ENCODE data around the gene SSH2.

SSH2 gene

DNA sequence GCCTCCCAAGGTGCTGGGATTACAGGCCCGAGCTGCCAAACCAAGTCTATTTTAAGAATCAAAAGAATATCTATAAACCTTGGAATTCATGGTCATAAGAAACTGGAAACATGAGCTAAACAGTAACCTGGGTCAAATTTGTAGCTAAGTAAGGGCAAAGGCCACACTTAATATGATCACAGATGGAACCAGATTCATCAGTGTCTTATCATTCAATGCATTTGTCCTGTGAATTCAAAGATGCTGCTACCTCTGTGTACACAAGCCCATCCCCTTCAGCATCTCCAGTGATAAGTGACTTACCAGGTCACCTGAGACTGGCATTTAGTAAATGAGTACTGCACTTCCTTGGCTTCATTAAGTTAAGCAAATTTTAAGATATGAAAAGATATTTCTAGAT lies 108.1 kb downstream of the SSH2 start:
- TF ChIP-seq CTCF (IDR thresholded peaks at IDR 0.05) = no peak
- no peak for DNase-seq (ENCODE audit: low spot score)
- Histone ChIP-seq H3K4me3 (no peak overlapping the region), H3K27ac (no peak overlapping the region)

DNA sequence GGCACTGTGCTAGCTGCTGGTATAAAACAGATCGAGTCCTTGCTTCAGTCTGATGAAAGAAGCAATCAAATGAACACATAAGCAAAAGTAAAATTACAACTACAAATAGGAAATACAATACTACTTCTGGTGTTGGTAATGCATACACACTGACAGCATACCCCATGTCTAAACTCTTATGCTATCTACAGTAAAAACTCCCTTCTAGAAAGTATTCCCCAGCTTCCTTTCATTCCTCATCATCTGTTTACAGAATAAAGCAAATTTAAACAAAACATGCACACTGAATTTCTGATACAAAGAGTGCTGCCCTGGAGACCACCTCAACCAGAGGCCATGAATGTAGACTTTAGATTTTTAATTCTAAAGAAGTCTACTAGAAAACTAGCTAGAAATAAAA lies 109.6 kb downstream of the SSH2 start:
- Histone ChIP-seq H3K27ac (no peak overlapping the region), H3K4me3 (no peak overlapping the region)
- DNase-seq (ENCODE audit: low spot score) = no peak
- TF ChIP-seq CTCF (IDR thresholded peaks at IDR 0.05) = no peak

DNA sequence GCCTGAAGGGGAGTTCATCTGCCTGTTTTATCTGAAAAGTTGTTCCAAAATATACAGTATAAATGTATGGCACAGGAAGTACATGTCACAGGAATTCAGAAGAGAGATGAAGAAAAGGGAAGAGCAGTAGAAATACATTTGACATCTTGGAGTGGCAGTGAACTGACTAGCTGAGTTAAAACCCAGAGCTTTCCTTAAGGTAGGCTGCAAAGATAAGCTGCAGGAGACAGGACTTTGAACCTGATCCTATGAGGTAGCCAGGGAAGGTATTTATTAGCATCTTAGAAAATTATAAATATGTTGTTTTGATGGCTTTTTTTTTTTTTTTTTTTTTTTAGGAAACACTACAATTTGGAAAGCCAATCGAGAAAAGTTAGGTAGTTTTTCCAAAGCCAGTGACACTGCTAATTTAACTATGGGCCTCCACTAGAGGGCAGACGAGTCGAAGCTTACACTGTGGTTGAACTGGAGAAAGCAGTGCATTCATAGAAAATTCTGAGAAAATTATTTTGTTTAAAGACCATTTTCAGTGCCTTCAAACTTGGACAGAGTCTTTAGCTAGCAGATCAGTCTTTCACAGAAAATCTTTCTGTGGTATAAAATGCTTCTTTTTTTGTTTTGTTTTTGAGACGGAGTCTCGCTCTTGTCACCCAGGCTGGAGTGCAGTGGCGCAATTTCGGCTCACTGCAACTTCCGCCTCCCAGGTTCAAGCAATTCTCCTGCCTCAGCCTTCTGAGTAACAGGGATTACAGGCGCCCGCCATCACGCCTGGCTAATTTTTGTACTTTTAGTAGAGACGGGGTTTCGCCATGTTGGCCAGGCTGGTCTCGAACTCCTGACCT lies 122.3 kb downstream of the SSH2 start:
- TF ChIP-seq CTCF (IDR thresholded peaks at IDR 0.05) = peak; percentile 42
- Histone ChIP-seq H3K4me3 (no peak overlapping the region), H3K27ac (no peak overlapping the region)
- DNase-seq (ENCODE audit: low spot score) = no peak

DNA sequence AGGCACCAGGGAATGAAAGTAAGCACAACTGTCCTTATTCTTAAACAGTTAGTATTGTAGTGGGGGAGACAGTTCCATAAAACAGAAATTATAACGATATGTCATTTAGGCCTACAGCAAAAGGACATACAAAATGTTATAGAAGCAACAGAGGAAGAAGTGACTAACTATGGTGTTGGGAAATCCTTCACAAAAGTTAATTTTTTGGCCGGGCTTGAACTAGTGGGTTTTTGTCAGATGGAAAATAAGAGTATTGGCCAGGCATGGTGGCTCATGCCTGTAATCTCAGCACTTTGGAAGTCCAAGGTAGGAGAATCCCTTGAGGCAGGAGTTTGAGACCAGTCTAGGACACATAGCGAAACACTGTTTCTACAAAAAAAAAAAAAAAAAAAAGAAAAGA lies 127.8 kb downstream of the SSH2 start:
- no peak overlapping the region for H3K4me3 ChIP-seq
- H3K27ac ChIP-seq = no peak overlapping the region
- TF ChIP-seq CTCF (IDR thresholded peaks at IDR 0.05) = no peak
- no peak for DNase-seq (ENCODE audit: low spot score)

DNA sequence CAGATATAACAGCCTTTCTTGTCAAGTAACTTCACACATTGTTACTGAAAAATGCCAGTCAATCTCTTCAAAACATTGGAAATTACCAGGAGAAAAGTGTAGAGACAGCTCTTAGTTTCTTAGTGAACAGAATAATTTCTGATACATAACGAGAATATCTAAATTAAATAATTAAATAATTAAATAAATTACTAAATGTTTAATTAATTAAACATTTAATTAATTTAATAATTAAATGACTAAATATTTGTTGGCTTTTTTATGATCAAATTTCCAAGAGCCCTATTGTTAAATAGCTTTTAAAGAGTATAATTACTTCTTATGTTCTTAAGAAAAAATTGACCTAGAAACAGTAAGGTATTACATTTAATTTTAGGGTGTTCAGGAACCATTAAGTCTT lies 129.6 kb downstream of the SSH2 start:
- Histone ChIP-seq H3K4me3 (no peak overlapping the region), H3K27ac (no peak overlapping the region)
- no peak for TF ChIP-seq CTCF (IDR thresholded peaks at IDR 0.05)
- DNase-seq (ENCODE audit: low spot score) = no peak

GRCh38 chr17:29796652-29797051 lies 133.4 kb downstream of the SSH2 start:
- DNase-seq (ENCODE audit: low spot score) = no peak
- Histone ChIP-seq H3K27ac (no peak overlapping the region), H3K4me3 (no peak overlapping the region)
- no peak for TF ChIP-seq CTCF (IDR thresholded peaks at IDR 0.05)

- H3K4me3 ChIP-seq = no peak overlapping the region
- TF ChIP-seq CTCF (IDR thresholded peaks at IDR 0.05) = no peak
- no peak overlapping the region for H3K27ac ChIP-seq
- no peak for DNase-seq (ENCODE audit: low spot score)
Observed at GRCh38 chr17:29793501-29793900, 136.5 kb downstream of the SSH2 start.

All from coronary artery (tissue), 2 donors.